GM18858 (cell line): ENCODE results near the gene NOC2L.

Experiments used
- ATAC-seq: cut with Tn5 transposase; IDR thresholded peaks from one replicate; pipeline ENCODE4 v1.9.1; 2021; ENCODE audit not compliant: unreplicated experiment

The NOC2L gene

DNA sequence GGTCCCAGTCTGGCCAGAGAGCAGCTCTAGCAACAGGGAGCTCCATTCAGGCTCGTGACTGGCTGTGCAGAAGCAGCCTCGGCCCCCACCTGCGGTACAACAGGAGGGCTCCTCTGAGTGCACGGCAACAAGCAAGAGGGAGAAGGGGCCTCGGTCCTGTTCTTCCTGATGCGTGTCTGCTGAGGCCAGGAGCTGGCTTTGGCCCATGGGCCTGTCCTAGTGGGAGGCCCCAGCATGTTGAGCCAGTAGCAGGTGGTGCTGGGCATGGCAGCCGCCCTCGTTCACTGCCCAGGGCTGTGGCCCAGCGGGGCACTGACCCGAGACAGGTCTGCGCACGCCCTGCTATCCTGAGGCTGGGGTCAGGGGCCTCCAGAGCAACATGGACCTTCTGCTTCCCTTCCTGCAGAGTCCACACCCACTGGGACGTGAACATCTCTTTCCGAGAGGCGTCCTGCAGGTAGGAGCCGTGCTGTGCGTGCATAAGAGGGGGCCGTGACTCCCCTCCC lies 28.4 kb downstream of the NOC2L start:
- ATAC-seq: no peak

DNA sequence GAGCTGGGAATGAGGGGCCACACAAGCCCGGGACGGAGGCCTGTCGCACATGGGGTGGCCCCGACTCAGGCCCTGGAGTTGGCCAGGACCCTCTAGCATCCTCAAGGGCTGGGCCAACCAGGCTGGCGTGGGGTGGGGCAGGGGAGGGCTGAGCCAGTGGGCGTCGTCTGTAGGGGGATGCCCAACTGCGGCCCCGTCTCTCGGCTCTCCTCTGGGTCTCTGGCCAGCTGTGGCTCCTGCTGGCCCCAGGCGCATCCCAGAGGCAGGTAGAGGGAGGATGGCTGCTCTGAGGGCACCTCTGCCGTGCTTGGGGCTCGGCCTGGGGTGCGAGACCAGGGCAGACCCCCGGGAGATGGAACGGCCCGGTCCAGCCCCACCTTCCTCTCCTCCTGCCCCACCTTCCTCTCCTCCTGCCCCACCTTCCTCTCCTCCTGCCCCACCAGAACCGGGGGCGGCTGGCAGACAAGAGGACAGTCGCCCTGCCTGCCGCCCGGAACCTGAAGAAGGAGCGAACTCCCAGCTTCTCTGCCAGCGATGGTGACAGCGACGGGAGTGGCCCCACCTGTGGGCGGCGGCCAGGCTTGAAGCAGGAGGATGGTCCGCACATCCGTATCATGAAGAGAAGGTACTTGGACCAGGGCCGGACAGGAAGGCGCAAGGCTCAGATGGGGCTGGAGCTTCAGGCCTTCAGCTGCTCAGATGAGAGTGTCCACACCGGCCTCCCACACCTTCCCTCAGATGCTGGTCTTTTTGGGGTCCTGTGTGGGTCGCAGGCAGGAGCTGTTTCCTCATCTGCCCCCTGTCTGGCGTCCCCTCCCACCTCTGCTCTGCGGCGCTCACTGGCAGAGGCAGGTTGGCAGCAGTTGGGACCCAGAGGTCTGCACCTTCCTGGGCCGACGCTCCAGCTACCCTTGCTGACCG lies 29.1 kb downstream of the NOC2L start:
- ATAC-seq: no peak

DNA sequence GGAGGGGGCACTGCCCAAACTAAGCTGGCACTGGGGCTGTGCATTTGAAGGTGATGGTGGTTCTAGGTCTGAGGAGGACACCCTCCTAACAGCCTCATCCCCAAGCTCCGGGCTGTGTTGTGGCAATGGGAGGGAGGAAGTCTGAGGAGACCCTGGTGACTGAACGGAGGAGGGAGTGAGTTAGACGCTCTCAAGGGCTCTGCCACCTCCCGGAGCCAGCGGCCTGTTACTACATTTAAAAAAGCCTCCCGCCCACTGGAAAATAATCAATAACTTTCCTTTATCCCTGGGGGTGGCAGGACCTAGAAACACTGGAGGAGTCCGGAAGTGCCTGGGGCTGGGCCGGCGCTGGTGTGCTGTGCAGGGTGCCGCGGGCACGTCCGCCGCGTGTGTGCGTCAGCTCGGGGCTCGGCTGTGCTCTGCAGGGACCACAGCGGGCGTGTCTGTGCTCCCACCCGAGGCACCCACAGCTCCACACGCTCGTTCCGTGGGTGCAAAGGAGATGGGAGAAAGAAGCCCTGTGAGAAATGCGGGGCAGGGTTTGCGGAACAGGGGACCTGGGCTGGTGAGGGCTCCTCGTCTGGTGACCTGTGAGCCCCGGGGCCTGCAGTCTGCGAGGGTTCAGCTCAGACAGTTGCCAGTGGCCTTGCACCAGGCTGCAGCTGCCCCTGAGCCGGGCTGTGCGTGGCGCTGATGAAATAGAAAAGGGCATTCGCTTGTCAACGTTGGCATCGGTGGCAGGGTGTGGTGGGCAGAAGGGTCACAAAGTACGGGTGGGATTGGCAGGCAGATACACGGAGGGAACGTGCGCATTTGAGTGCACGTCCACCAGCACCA lies 30.0 kb downstream of the NOC2L start:
- no peak for ATAC-seq

DNA sequence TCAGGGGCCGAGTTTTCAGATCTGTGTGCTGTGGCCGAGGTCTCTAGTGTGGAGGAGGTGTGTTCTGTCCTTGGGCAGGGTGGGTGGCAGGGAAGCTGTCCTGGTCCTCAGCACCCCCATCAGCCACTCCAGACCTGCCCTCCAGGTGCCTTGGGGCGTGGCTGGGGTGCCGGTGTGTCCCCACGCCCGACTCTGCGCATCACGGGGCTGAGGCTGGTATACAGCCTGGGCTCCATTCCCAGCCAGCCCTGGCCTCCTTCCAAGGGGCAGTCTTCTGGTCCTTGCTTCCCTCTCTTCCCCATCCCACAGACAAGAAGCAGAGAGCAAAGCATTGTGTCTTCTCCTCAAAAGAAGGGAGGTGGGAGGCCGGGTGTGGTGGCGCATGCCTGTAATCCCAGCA lies 31.3 kb downstream of the NOC2L start:
- no peak for ATAC-seq

DNA sequence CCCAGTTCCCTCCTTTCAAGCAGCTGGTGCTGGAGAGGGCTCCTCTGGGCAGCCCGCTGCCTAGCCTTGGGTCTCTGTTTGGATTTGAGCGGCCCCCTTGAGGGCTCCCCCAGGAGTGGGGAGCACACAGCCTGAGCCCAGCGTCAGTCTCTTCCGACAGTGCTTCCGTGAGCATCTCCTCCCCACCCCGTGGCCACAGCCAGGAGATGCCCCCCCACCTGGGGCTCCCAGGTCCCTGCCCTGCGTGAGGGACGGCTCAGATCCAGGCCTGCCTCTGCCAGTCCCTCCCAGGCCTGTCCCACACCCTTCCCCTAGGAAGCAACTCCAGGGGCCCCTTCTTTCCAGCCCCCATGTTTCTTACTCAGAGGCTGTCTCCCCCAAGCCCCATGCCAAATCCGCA lies 31.8 kb downstream of the NOC2L start:
- no peak for ATAC-seq

DNA sequence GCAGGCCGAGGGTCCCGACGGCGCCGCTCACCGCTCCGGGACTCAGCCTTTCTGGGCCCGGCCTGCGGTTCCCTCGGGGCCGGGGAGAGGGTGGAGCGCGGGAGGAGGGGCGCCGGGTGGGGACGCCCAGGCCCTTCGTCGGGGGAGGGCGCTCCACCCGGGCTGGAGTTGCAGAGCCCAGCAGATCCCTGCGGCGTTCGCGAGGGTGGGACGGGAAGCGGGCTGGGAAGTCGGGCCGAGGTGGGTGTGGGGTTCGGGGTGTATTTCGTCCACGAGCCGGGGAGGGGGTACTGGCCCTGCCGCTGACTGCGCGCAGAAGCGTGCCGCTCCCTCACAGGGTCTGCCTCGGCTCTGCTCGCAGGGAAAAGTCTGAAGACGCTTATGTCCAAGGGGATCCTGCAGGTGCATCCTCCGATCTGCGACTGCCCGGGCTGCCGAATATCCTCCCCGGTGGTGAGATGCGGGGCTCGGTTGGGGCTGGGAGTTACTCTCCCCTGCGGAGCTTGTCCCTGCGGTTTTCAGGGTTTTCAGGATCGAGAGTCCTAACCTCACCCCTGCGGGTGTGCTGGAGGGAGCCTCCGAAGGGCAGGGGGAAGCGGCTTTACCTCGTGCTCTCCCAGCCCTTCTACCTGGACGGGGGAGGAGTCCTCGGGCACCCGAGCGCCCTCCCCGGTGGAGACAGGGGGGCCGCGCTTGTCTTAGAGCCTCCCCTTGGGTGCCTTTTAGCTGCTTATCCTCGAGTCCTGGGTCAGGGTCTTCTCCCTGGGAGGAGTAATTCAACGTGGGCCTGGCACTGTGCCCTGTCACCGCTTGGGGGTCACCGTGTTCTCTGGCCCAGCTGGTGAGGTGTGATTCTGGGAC lies 33.3 kb downstream of the NOC2L start:
- no peak for ATAC-seq

DNA sequence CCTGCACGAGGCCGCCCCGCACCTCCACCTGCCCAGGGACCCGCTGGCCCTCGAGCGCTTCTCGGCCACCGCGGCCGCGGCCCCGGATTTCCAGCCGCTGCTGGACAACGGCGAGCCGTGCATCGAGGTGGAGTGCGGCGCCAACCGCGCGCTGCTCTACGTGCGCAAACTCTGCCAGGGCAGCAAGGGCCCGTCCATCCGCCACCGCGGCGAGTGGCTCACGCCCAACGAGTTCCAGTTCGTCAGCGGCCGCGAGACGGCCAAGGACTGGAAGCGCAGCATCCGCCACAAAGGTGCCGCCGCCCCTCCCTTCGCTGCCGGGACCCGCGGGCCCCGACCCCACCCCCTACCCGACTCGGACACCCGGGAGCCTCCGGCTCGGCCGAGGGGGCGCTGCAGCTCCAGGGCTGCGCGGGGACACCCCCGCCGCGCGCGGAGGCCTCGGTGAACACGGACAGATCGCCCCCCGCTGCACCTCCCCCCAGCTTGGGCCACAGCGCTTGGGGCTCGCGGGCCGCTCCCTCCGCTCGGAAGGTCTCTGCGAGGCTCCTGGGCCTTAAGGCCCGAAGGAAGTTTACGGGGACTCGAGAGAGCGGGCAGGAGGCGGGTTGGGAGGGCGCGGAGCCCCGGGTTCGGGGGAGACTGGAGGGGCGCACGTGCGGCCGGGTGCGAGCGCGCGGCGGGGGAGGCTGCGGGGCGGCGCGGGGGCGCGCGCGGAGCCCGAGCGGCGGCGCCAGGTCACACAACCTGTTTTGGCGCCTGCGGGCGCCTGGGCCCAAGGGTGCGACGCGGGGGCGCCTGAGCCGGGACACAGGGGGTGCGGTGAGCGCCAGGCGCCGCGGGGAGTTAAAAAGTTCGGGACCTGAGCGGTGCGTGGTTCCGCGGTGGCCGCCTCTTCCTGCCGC lies 34.1 kb downstream of the NOC2L start:
- ATAC-seq: no peak

DNA sequence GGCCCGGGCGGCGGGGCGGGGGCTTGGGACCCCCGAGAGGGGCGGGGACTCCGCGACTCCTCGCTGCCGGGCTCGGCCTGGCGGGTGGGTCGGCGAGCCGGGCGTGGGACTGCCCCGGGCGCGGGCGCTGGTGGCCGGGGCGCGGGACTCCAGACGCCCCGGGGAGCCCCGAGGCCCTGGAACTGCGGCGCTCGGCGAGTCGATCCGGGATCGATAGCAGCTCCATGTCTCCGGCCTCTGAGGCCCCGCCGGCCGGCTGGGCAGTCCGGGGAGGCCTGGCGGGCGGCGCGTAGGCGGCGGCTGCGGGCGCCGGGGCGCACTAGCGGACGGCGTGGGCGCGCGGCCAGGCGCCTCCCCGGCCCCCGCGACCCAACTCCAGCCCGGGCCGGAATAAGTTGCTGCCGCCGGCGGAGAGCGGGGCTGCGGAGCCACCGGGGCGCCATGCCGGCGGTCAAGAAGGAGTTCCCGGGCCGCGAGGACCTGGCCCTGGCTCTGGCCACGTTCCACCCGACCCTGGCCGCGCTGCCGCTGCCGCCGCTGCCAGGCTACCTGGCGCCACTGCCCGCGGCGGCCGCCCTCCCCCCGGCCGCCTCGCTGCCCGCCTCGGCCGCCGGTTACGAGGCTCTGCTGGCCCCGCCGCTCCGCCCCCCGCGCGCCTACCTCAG lies 34.9 kb downstream of the NOC2L start:
- ATAC-seq: no peak

DNA sequence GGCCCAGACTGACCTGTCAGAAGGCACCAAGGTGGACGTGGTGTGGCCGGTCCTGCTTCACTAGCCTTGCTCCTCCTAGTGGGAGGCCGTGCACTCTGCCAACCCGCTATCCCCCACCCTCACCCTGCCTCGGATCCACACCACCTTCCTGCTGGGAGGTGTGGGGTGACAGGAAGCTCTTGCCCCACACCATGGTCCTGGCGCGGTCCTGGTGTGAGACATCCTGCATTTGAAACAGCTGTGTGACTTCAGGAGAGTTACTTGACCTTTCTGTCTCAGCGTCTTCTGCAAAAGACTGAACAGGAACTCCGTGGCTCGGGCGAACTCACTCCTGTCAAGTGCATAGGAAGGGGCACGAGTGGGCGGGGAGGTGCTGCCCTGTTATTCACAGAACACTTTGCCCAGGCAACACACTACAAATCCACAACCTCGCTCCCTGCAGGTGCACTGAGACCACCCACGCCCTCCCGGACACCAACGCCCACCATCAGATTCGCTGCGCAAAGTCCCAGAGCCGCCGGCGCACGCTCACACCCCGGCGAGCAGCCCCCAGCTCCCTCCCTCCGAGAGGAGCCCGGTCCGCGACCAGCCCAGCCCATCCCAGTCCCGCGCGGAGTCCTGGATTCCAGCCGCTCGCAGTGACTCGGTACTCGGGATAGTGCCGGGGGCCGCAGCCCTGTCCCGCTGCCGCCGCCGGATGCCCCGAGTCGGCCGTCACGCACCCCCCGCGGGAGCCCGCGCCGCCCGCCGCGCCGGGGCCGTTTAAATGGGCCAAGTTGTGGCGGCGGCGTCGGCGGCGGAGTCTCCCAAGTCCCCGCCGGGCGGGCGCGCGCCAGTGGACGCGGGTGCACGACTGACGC lies 35.7 kb downstream of the NOC2L start, which contains the start of gene SAMD11:
TSS of gene SAMD11 (plus strand) at position 793 of the 860 bp plus-strand sequence. CDS start 509 bp downstream, outside the sequence.
- no peak for ATAC-seq

DNA sequence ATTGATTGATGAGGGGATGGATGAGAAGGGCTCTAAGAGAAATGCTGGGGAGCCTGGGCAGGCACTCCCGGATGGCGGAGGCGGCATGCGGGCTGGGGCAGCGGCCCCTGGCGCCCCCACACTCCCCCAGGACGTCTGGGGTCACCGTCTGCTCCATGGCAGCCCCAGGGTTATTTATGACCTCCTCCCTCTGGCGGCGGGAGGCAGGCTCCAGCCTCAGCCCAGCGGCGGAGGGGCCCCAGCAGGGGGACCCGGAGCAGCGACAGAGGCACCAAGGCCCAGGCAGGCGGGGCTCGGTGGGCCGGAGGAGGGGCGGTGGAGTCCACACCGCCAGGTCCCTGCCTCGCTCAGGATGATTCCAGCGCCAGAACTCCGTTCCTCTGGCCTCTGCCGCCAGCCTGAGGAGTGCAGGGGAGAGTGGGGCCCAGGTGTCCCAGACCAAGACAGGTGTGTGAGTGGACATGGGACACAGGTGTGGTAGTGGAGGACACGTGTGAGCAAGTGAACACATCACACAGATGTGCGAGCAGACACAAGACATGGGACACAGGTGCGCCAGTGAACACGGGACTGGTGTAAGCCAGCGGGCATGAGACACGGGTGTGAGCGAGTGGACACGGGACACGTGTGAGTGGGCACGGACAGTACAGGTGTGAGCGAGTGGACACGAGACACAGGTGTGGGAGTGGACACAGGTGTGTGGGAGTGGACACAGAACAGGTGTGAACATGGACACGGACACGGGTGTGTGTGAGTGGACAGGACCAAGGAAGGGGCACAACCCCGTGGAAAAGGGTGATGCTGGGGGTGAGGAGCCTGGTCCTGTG lies 37.8 kb downstream of the NOC2L start:
- no peak for ATAC-seq

DNA sequence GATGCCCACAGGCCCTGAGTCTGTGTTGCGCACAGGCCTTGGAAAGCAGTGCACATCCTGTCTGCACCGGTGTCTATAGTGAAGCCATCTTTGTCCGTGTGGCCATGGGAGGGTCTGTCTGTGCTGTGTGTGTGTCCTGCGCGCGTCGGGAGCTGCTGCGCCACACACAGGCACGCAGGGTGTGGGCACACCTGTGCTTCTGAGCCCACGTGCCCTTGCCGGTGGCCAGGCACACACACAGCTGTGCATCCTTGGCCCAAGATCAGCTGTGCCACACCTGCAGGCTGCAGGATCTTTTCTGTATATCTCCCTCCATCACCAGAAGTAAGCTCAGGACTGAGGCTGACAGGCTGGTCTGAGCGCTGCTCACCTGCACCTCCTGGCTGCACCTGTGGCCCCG lies 38.5 kb downstream of the NOC2L start:
- no peak for ATAC-seq

DNA sequence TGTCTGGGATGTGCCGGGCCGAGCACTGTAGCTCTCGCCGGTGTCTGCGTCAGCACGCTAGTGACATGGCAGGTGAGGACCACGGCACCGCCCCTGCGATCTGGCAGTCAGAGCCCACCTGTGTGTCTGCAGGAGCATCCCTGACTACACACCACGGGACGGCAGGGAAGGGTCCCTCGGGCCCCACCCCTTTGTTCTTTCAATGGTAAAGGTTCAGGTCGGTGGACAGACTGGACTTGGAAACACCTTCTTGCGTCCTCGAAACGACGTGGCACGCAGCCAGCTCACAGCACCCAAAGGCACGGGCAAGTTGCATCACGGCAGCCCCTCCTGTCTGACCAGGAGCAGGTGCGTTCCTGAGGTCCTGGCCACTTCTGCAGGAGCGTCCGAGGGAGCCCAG lies 39.0 kb downstream of the NOC2L start:
- no peak for ATAC-seq

DNA sequence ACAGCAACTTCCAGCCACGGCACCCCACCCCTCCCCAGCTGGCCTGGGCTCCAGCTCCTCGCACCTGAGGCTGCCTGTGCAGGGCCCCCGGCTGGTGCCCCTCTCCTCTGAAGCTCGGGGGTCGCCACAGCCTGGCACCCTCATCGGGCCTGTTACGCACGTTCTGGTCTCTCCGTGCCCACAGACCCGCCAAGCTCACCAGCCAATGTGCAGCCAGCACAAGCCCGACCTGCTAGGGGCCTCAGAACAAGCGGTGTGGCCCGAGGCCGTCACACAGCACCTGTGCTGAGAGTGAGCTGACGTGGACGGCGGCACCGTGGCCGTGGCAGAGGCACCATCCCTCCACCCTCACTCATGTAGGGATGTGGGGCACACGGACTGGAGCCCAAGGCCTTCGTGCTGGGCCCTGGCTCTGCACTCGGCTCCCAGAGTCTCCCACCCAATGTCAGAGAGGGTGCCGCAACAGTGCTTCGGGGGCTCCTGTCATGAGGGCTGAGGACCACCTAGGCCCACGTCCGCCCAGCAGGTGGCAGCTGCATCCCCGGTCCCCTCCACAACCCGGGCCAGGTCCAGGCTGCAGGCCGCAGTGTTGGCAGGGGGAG lies 39.7 kb downstream of the NOC2L start:
- ATAC-seq: no peak

DNA sequence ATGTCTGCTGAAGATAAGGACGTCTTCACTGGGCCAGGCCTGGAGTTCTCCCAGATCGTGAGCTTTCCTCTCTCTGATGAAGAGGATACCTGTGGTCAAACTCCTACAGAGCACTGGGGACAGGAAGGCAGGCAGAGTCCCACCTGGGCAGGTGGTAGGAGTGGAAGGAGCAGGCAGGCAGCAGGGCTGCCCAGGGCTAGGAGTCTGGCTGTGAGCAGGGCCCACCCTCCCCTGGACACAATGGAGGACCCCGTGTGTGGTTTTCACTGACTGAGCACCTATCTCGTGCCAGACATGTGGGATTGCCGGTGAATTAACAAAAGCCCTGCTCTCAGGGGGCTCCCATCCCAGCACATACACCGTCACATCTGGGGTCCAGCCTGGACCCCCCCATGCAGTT lies 40.2 kb downstream of the NOC2L start:
- ATAC-seq: no peak

DNA sequence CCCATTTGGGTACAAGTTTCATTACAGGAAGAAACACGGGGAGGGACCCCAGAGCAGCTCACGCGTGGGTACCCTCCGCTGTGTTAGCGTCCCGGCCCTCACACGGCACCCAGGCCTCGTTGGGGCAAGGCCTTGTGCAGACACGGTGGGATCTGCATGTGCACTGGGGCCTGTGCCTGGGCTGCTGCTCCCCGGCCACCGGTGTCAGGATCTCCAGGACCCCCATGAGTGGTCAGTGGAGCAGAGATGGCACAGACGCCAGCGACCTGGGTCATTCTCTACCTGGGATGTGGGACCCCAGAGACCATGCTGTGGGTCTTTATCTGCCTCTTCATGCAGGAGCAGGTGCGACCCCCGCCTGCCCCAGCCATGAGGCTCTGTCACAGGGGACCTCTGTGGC lies 40.7 kb downstream of the NOC2L start:
- ATAC-seq: no peak

DNA sequence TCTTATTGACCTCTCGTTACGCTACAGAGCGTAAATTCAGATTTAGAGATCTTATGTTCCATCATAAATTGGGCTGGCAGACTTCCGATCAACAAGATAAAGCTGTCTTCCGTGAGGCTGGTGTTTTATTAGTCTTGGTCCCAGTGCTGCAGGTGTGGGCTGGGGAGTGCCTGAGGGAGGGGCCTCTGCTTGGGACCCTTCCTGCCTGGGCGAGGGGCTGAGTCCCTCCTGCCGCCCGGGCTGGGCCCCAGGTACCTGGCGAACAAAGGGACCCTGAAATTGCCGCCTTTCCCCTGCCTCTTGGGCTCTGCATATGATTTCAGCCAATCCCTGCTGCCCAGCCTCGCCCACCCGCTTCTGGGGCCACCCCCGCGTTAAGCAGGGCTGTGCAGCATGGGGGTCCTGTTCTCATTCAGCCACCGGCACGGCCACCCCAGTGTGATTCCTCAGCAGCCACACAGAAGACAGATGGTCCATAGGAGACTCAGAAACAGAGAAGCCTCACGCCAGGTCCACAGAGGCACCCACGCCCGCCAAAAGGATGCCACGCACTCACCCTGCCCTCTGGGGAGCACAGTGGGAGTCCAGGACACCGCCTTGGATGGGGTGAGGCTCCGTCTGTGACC lies 41.5 kb downstream of the NOC2L start:
- no peak for ATAC-seq

DNA sequence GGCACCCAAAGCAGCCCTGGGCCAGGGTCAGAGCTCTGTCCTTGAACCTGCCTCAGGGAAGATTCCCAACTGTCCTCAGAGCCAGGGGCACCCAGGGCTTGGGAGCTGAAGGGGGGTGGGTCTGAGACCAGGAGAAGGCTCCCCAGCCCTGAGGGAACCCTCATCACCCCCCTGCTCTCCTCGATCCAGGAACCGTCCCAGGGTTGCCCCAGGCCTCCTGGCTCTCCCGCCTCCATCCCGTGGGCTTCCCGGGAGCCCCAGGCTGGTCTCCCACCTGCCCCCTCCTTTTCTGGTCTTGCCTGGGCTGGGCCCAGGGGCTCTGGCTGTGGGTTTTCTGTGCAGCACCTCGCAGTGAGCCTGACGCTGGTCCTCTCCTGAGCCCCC lies 42.0 kb downstream of the NOC2L start:
- no peak for ATAC-seq
